Glomerular visceral epithelial cell (primary cell): Measurements from ENCODE around the gene PHF21B.
"Not testable (repeated sequence)": the region's sequence is repeated elsewhere in the genome, so short reads cannot be mapped to it uniquely, and the experiment has no call there.

Experiments
- DNase-seq: peaks from one replicate; pipeline ENCODE4 v3.0.0-alpha.2; 2016; ENCODE audit errors: extremely low spot score

The PHF21B gene

DNA sequence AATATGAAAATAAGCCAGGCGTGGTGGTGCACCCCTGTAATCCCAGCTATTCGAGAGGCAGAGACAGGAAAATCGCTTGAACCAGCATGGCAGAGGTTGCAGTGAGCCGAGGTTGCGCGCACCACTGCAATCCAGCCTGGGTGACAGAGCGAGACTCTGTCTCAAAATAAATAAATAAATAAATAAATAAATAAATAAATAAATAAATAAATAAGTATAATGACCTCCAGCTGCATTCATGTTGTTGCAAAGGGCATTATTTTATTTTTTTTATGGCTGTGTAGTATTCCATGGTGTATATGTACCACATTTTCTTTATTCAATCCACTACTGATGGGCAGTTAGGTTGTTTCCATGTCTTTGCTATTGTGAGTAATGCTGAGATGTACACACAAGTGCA lies 48.1 kb downstream of the PHF21B start:
- DNase-seq: not testable (repeated sequence)

GRCh38 chr22:44956840-44957767 lies 52.7 kb downstream of the PHF21B start:
- no peak for DNase-seq

DNA sequence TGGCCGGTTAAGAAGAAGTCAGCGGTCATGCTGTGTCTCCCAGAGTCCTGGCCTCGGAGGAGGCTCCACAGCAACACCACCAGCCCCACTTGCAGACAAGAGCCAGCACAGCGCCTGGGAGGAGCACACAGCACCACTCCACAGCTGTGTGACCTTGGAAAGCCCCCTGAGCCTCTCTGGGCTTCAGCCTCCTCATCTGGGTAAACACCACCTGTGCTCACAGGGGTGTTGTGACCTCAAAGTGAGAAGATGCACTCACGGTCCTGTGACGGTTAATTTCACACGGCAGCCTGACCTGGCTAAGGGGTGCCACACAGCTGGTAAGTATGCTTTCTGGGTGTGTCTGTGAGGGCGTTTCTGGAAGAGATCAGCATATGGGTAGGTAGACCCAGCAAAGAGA lies 54.7 kb downstream of the PHF21B start:
- DNase-seq: no peak

DNA sequence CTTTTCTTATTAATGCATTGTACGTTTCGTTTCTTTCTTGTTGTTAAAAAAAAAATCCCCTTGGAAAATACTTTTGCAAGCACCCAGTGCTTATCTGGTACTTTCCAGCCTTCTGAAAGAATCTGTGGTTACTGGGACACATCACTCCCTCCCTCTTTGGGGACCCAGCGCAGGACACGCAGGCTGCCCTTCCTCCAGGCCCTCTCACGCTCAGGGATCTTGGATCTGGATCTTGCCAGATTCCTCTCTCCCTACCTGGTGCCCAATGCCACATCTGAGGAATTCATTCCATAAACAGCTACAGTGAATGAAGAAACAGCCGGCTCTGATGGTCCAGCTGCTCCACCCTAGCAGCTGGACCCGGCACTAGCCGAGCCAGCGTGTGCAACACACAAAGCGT lies 55.7 kb downstream of the PHF21B start:
- DNase-seq: no peak

- no peak for DNase-seq
Observed at GRCh38 chr22:44952863-44953746, 56.7 kb downstream of the PHF21B start.

DNA sequence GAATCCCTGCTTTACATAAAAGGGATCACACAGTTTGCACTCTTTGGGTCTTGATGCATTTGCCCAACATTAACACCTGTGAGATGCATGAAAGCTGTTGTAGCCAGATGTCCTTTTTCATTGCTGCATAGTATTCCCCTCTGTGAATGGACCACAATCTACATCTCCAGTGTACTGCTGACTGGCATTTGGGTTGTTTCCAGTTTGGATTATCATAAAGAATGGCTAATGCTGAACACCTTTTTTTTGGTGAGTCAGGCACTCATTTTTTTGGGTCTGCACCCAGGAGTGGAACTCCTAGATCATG lies 58.3 kb downstream of the PHF21B start:
- DNase-seq: no peak

DNA sequence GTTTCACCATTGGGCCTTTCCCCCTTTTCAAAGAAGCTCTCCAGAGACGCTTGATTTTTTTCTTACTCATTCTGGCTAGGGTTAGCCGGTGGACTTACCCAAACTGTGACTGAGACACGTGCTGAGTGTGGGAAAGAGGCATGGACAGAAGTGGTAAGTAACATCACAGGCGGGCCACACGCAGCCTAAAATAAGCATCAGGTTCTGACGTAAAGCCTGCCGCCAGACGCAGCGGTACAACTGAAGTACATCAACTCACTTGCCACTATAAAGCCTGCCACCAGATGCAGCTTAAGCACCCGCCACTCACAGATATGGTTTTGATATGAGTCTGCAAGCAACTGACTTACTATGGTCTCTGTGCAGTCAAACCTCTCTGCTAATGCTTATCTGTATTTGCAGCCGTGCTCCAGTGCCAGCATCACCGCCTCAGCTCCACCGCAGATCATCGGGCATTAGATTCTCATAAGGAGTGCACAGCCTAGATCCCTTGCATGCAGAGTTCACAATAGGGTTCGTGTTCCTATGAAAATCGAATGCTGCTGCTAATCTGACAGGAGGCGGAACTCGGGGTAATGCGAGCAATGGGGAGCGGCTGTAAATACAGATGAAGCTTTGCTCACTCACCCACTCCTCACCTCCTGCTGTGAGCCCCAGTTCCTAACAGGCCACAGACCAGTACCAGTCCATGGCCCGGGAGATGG lies 58.8 kb downstream of the PHF21B start:
- no peak for DNase-seq

DNA sequence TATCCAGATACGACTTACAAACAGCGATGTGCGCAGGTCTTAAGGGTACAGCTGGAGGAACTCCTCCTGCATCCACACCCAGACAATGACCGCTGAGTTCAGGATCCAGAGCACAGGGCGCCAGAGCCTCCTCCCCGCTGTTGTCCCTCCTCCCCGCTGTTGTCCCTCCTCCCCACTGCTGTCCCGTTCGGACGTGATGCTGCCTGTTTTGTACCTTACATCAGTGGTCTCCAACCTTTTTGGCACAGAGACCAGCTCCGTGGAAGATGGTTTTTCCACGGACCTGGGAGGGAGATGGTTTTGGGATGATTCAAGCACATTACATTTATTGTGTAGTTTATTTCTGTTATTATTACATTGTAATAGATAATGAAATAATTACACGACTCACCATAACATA lies 62.0 kb downstream of the PHF21B start:
- no peak for DNase-seq

DNA sequence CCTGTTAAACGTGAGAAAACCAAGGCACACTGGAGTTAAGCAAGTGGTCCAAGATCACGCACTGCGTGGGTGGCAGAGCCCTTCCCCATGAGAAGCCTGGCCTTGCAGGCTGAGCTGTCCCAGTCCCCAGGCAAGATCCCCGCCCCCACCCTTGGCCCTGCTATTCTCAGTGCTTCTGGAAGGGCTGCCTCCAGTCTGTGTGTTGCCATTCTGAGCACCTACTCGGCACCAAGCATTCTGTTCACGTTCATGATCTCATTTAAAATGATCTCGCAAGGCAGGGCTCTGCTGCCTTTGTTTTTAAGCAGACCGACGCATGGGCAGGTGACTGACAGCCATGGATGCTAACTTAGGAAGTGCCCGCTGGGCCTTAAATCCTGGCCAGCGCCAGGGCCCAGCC lies 62.8 kb downstream of the PHF21B start:
- no peak for DNase-seq

DNA sequence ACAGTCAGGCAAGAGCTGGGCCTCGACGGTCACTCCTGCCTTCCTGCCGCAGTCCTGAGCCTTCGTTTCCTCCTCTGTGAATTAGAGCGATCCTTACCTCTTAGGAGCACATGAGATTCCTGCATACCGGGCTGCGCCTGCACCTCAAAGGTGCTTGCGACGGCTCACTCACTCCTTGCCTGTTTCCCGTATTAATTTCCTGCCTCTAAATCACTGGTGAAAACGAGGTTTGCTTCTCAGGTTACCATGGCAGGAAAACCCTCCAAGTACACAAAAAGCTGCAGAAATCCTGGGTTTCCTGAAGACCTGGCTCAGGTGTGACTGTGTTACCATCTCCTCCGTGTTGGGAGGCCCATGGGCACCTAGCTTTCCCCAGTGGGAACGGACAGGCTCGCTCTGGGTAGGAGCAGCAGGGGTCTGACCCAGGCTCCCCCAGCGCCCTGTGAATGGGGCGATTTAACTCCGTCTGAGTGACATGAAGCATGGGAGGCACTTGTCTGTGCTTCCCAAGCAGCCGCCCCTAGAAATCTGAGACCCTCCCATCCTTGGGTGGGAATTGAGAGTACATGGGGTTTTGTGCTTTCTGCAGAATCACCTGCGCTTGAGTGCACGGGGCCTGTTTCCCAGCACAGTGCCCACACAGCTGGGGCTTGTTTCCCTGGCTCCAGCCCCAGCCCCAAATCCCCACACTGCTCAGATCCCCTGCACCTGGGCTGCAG lies 64.8 kb downstream of the PHF21B start:
- no peak for DNase-seq

- DNase-seq: no peak
Observed at GRCh38 chr22:44943701-44944324, 66.0 kb downstream of the PHF21B start.

DNA sequence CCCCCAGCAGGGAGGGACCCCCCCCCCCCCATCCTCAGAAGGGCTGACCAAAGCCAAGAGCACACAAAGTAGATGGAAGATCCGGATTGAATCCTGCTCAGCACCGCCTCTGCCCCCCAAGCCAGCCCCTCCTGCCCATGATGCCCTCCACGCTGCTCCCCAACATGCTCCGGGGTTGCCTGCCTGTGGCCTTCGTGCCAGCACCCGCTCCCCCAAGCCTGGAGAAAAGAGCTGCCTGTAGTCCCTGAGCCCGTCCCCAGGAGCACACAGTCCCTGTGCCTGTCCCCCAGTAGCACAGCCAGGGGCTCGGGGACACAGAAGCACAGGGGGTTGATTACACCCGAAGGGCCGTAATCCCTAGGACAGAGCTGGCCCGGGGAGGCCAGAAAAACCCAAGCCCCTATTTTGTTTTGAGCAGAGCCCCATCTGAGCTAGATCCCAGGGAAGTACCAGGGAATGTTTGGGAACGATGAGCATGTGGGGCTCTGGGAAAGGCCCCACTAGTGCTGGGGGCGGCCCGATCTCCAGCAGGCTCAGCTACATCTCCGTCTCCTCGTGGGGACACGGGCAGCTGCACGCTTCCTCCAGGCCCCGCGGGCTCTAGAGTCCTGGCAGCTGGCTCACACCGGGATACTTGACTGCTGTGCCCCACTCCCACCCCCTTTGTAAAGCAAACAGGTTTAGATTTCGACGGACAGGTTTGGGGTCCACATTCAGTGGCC lies 66.7 kb downstream of the PHF21B start:
- no peak for DNase-seq

DNA sequence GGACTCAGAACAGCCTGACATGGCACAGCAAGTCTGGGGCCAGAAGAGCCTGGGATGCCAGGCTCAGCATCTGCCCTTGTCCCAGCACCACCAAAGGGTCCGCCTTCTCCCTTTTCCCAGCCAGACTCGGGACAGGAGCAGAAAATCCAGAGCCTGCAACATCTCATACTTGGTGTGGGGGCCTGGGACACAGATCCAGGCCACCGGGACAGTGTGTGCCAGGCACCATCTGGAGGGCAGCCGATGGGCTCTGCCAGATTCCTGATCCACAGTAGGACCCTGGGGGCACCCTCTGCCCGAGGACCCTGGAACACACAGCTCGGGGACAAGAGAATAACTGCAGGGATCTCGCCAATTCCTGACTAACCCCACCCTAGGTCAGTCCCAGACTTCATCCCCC lies 67.7 kb downstream of the PHF21B start:
- DNase-seq: no peak

DNA sequence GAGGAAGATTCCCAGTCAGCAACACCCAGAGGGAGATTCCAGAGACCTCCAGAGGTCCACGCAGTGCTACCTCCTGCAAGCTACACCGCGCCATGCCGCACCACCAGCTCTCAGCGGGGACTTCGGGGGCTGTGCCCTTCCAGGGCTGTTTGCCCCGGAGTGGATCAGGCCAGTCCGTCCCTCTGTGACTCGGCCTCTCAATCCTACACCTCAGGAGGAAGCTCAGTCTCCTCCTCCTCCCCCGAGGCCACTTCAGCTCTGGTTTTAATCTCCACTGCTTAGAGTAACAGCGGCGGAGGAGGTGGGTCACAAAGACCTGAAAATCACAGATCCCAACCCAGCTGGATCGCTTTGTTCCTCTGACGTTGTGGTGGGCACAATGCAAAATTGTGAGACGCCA lies 68.6 kb downstream of the PHF21B start:
- DNase-seq: no peak

- DNase-seq: no peak
Observed at GRCh38 chr22:44940130-44940529, 69.7 kb downstream of the PHF21B start.

- no peak for DNase-seq
Observed at GRCh38 chr22:44939451-44939850, 70.4 kb downstream of the PHF21B start.

- DNase-seq: no peak
Observed at GRCh38 chr22:44938886-44939285, 70.9 kb downstream of the PHF21B start.

- DNase-seq: no peak
Observed at GRCh38 chr22:44937216-44937615, 72.6 kb downstream of the PHF21B start.

DNA sequence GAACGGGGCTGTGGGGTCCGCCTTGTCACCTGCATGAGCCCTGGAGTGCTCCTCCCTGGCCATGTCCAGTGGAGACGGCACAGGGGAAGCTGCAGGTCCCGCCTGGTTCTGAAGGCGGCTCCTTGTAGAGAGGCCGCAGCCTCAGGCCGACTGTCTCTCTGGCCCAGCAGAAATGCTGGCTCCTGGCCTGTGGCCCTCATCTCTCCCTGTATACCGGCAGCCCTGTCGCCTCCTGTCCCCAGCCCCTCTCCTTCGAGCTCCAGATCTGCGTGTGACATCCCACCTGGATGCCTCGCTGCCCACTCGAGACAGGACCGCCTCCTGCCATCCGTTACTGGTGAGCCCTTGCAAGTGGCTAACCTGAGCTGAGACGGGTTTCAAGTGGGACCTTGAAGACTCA lies 73.6 kb downstream of the PHF21B start:
- no peak for DNase-seq

GRCh38 chr22:44935724-44936123 lies 74.1 kb downstream of the PHF21B start:
- DNase-seq: no peak

DNA sequence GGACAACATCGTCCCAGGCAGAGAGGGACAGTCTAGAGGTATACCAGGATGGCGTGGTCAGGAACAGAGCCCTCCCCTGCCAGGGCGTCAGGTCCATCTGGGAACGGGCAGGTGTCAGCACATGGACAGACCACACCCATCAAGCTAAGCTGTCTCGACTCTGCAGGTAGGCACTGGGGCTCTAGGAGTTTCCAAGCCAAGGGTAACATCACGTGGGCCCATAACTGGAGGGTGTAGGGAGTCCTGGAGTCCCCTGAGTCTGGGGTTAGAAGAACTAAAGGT lies 75.4 kb downstream of the PHF21B start:
- DNase-seq: no peak
